Right lobe of liver (tissue), 4 donors: Measurements from ENCODE around the gene CXCL12.

ENCODE experiments used
- POLR2A ChIP-seq: fragments of 450-650 bp; IDR thresholded peaks from one replicate; pipeline ENCODE4 v1.6.1; 2017; ENCODE audit warnings: antibody characterized with exemption, mild to moderate bottlenecking
- TF ChIP-seq, protein P1 (sequence below), 4 donors: fragments of 200-600 bp in 3 of 4; fragments of 450-650 bp in 1 of 4; IDR thresholded peaks; one replicate each; pipeline versions ENCODE4 v1.5.1 to v1.8.0; 2016 to 2022; ENCODE audit warnings: antibody characterized with exemption in 4 of 4, mild to moderate bottlenecking in 2 of 4
- donor health status: DM: no; HTN: no; CAD: no.
- donor health status: DM: no; HTN: no; CAD: no.
- donor health status: DM: no; HTN: yes; CAD: no.

DNA sequence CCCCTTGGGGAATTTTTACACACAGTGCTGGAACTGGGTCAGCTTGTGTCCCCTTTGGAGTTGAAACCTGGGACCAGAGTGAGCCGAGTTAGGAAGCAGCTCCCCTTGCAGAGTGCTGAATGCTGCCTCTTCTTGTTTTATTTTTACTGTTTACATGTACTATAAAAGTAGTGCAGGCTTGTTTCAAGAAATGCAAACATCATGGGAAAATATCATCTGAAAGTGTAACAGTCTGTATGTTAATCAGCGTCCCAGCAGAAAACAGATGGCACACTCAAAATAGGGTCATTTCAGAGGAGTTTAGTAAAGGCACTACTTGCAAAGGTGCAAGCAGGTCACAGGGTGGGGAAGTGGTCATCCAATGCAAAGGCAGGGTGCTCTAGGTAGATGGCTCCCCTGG lies 30.1 kb downstream of the CXCL12 start:
- TF ChIP-seq, protein P1, sequence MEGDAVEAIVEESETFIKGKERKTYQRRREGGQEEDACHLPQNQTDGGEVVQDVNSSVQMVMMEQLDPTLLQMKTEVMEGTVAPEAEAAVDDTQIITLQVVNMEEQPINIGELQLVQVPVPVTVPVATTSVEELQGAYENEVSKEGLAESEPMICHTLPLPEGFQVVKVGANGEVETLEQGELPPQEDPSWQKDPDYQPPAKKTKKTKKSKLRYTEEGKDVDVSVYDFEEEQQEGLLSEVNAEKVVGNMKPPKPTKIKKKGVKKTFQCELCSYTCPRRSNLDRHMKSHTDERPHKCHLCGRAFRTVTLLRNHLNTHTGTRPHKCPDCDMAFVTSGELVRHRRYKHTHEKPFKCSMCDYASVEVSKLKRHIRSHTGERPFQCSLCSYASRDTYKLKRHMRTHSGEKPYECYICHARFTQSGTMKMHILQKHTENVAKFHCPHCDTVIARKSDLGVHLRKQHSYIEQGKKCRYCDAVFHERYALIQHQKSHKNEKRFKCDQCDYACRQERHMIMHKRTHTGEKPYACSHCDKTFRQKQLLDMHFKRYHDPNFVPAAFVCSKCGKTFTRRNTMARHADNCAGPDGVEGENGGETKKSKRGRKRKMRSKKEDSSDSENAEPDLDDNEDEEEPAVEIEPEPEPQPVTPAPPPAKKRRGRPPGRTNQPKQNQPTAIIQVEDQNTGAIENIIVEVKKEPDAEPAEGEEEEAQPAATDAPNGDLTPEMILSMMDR (IDR thresholded peaks at IDR 0.05), result no peak
- no peak for TF ChIP-seq POLR2A
